ENCODE measurements around the gene TMEM190. TPM values are rescaled to one million over a fixed set of nuclear protein-coding genes. Genes with fewer than 3 reads are reported as not detected.

Gene TMEM190
- total and polyA plus RNA-seq, 3 donors from 2014 or later, result 12.9 to 35.4 (median 19.2) TPM

DNA sequence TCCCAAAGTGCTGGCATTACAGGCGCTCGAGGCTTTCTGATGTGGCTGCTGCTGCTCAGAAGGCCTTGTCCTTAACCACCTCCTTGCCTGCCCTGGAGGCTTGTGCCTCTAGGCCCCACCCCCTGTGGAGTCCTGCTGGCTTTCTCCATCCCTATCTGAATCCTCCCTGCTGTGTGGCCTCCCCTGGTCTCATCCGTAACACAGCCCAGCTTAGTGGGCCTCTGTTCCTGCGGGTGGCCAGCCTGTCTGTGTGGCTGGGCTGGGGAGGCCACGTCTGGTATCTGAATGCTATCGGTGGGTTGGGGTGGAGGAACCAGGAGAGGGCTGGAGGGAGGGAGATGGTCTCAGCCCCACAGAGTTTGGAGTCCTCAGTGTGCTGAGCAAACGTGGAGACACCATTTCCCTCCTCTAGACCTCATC is 13.8 kb downstream of the TMEM190 start:
- intact Hi-C loops (cut with DNase I; ENCODE audit: low total_unique reads), result no loop called here
- 65 to 70% methylated on average over 7 of the region's 7 CpGs for WGBS, 2 donors
- H3K27me3 ChIP-seq, result no peaks in the 10 kb centered on the region
- no peak overlapping the region for H3K27ac ChIP-seq
- no peak for DNase-seq
- H3K4me1 ChIP-seq, result peaks cover 25% of the 10 kb centered on the region
- TF ChIP-seq POLR2A (IDR thresholded peaks at IDR 0.05), result no peak
- TF ChIP-seq, protein P1, sequence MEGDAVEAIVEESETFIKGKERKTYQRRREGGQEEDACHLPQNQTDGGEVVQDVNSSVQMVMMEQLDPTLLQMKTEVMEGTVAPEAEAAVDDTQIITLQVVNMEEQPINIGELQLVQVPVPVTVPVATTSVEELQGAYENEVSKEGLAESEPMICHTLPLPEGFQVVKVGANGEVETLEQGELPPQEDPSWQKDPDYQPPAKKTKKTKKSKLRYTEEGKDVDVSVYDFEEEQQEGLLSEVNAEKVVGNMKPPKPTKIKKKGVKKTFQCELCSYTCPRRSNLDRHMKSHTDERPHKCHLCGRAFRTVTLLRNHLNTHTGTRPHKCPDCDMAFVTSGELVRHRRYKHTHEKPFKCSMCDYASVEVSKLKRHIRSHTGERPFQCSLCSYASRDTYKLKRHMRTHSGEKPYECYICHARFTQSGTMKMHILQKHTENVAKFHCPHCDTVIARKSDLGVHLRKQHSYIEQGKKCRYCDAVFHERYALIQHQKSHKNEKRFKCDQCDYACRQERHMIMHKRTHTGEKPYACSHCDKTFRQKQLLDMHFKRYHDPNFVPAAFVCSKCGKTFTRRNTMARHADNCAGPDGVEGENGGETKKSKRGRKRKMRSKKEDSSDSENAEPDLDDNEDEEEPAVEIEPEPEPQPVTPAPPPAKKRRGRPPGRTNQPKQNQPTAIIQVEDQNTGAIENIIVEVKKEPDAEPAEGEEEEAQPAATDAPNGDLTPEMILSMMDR (IDR thresholded peaks at IDR 0.05), result no peak
- no peaks in the 10 kb centered on the region for H3K9me3 ChIP-seq
- no peaks in the 10 kb centered on the region for H3K36me3 ChIP-seq (ENCODE audit: low read depth, missing control alignments)
- no peak overlapping the region for H3K4me3 ChIP-seq

DNA sequence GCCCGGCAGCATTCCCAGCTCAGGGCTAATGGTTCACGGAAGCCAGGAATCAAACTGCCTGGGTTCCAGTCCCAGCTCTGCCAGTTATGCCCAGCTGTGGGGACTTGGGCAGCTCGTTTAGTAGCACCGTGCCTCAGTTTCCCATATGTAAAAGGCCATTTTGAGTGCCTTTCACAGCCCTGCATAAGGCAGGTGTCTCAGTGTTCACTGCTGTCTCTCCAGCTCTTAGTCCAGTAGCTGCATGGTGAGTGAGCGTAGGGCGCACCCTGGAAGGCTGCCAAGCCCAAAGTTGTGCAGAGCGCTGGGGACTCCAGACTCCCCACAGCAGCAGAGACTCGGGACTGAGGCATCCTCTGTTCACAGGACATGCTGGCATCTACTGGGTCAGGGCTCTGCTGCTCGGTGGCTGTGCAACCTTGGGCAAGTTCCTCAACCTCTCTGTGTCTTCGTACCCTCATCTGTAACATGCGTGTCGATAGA is 14.6 kb downstream of the TMEM190 start:
- intact Hi-C loops (cut with DNase I; ENCODE audit: low total_unique reads), result no loop called here
- 78 to 85% methylated on average over 6 to 12 of the region's 12 CpGs for WGBS, 2 donors
- no peak for DNase-seq
- peaks cover 25% of the 10 kb centered on the region for H3K4me1 ChIP-seq
- no peaks in the 10 kb centered on the region for H3K9me3 ChIP-seq
- no peaks in the 10 kb centered on the region for H3K36me3 ChIP-seq (ENCODE audit: low read depth, missing control alignments)
- no peaks in the 10 kb centered on the region for H3K27me3 ChIP-seq
- H3K27ac ChIP-seq, result no peak overlapping the region
- H3K4me3 ChIP-seq, result no peak overlapping the region
- TF ChIP-seq, protein P1 (IDR thresholded peaks at IDR 0.05), result no peak
- TF ChIP-seq POLR2A (IDR thresholded peaks at IDR 0.05), result no peak

DNA sequence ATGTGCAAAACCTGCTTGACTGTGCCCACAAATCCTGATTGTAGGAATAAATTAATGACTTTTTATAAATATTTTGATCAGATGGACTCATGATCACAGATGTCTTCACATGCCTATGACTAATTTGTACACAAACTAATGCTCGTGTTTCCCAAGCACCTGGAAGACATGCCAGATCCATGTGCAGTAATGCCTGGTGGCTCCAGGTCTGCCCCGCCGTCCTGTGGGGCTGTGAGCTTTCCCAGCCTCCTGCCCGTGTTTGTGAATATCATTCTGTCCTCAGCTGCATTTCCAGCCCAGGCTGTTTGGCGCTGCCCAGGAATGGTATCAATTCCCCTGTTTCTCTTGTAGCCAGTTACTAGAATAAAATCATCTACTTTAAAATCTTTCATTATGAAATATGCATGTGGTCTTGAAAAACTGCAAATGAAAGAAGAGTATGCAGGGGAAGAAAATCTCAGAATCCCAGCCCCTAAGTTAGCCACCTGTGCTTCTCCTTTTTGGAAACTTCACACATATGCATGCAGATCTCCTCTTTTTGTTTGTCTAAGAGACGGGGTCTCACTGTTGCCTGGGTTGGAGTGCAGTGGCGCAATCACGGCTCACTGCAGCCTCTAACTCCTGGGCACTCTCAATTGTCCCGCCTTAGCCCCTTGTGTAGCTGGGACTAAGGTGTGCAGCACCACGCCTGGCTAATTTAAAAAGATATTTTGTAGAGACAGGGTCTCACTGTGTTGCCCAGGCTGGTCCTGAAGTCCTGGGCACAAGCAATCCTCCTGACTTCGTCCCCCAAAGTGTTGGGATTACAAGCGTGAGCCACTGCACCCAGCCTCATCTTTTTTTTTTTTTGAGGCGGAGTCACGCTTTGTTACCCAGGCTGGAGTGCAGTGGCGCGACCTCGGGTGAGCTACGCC is 15.3 kb downstream of the TMEM190 start:
- H3K4me3 ChIP-seq, result no peak overlapping the region
- no peak overlapping the region for H3K27ac ChIP-seq
- intact Hi-C loops (cut with DNase I; ENCODE audit: low total_unique reads), result no loop called here
- H3K9me3 ChIP-seq, result no peaks in the 10 kb centered on the region
- H3K27me3 ChIP-seq, result no peaks in the 10 kb centered on the region
- WGBS, 2 donors, result 83 to 86% methylated on average over 18 of the region's 18 CpGs
- no peak for DNase-seq
- H3K4me1 ChIP-seq, result peaks cover 22% of the 10 kb centered on the region
- no peak for TF ChIP-seq POLR2A (IDR thresholded peaks at IDR 0.05)
- TF ChIP-seq, protein P1 (IDR thresholded peaks at IDR 0.05), result no peak
- no peaks in the 10 kb centered on the region for H3K36me3 ChIP-seq (ENCODE audit: low read depth, missing control alignments)

DNA sequence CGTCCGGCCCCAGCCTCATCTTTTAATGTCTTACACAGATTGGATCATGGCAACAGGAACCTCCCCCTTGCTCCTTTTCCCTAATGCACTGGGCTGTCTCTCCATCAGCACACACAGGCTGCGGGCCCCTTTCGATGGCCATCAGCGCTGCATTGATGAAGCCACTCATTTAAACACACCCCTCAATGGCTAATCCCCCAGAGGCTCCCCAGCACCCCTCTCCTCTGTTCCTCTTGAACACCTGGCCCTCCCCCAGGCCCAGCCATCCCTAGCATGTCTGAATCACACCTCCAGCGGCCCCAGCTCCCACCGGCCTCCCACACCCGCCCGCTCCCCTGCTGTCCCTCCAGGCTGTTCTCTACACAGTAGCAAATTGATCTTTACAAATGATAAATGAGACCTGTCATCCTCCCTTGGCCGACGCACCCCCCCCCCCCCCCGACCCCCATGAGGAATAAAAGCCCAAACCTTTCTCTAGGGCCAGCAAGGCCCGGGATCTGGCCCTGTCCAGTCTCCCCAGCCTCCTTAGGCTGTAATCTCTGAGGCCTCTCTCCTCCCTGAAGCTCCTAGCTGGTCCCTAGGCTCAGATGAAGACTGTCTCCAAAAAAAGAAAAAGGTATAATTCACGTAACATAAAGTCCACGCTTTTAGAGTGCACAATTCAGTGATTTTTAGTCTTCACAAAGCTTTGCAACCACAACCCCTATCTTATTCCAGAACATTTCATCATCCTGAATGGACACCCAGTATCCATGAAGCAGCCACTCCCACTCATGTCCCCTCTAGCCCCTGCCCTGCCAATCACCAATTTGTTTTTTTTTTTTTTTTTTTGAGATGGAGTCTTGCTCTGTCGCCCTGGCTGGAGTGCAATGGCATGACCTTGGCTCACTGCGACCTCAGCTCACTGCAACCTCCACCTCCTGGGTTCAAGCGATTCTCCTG is 16.5 kb downstream of the TMEM190 start:
- peaks cover 11% of the 10 kb centered on the region for H3K4me1 ChIP-seq
- DNase-seq, result no peak
- no peak overlapping the region for H3K4me3 ChIP-seq
- 67 to 70% methylated on average over 17 to 18 of the region's 18 CpGs for WGBS, 2 donors
- intact Hi-C loops (cut with DNase I; ENCODE audit: low total_unique reads), result no loop called here
- H3K9me3 ChIP-seq, result no peaks in the 10 kb centered on the region
- no peak overlapping the region for H3K27ac ChIP-seq
- H3K27me3 ChIP-seq, result no peaks in the 10 kb centered on the region
- no peaks in the 10 kb centered on the region for H3K36me3 ChIP-seq (ENCODE audit: low read depth, missing control alignments)
- TF ChIP-seq, protein P1 (IDR thresholded peaks at IDR 0.05), result no peak
- no peak for TF ChIP-seq POLR2A (IDR thresholded peaks at IDR 0.05)
